MM.1S (cell line): ENCODE results near the gene ZNF462.

ENCODE experiments used
- EZH2 ChIP-seq: fragments of 300-600 bp; sonication (generic); optimal IDR thresholded peaks from 2 replicates; pipeline ENCODE3; 2017; ENCODE audit warnings: low read depth, mild to moderate bottlenecking, antibody characterized with exemption, low read length, mixed read lengths
- EZH2phosphoT487 ChIP-seq: fragments of 300-600 bp; sonication (generic); IDR thresholded peaks from 2 replicates; pipeline ENCODE4 v1.6.1; 2018; ENCODE audit warnings: antibody characterized with exemption, low read length
- TF ChIP-seq, protein P1 (sequence below): fragments of 300-600 bp; sonication (generic); IDR thresholded peaks from 2 replicates; pipeline ENCODE4 v1.5.1; 2016; ENCODE audit warnings: antibody characterized with exemption, low read length, mixed read lengths

- TF ChIP-seq, protein P1, sequence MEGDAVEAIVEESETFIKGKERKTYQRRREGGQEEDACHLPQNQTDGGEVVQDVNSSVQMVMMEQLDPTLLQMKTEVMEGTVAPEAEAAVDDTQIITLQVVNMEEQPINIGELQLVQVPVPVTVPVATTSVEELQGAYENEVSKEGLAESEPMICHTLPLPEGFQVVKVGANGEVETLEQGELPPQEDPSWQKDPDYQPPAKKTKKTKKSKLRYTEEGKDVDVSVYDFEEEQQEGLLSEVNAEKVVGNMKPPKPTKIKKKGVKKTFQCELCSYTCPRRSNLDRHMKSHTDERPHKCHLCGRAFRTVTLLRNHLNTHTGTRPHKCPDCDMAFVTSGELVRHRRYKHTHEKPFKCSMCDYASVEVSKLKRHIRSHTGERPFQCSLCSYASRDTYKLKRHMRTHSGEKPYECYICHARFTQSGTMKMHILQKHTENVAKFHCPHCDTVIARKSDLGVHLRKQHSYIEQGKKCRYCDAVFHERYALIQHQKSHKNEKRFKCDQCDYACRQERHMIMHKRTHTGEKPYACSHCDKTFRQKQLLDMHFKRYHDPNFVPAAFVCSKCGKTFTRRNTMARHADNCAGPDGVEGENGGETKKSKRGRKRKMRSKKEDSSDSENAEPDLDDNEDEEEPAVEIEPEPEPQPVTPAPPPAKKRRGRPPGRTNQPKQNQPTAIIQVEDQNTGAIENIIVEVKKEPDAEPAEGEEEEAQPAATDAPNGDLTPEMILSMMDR = no peak
- TF ChIP-seq EZH2 (no peak), EZH2phosphoT487 (no peak)
Observed at GRCh38 chr9:106866243-106866642, 3.3 kb downstream of the ZNF462 start.
